GM12875 (cell line): ENCODE results near the gene CLDN10.
"Not testable (repeated sequence)": the region's sequence is repeated elsewhere in the genome, so short reads cannot be mapped to it uniquely, and the experiment has no call there.

ENCODE experiments used
- H3K4me3 ChIP-seq: one replicate; pipeline ENCODE4 v1.5.1; 2011; ENCODE audit warnings: low read depth, low read length, control low read depth
- TF ChIP-seq, protein P1 (sequence below): IDR thresholded peaks from 2 replicates; pipeline ENCODE4 v1.5.1; 2011; ENCODE audit warnings: low read depth, mild to moderate bottlenecking, control low read depth, inconsistent platforms, low read length, moderate library complexity, borderline replicate concordance; ENCODE audit not compliant: insufficient read depth

CLDN10 gene

DNA sequence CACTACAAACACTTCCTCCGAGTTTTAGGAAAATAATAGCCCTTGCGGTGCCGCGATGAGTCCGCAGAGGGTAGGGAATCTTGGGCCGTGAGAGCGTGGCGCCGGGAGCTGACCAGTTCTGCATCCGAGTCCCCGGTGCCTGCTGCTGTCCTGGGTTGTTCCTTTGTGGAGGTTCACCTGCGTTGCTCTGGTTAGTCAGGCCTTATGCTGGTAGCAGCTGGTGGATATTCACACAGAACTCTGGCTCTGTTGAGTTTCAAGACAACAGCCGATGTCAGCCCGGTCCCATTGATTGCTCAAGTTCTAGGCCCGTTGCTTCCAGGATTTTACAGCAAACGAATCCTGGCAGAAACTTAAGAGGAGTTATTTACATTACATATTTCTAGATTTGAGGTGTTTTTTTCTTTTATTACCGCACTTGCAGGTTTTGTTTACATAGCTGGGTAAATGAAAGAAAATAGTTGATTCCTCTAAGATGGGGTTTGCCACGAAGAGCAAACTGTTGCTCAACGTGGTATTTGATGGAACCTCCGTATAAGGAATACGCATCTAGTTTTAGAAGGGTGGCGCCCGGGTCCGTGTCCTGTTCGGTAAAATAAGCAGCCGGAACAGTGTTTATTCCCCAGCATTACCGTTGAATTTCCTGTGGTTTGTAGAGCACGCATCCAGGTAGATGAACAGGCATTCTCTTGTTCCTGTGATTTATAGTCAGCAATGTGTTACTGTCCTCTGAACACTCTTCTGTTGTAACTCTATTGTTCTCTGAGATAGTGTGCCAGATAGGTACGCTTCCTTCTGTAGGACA is 1.3 kb downstream of the CLDN10 start:
- TF ChIP-seq, protein P1, sequence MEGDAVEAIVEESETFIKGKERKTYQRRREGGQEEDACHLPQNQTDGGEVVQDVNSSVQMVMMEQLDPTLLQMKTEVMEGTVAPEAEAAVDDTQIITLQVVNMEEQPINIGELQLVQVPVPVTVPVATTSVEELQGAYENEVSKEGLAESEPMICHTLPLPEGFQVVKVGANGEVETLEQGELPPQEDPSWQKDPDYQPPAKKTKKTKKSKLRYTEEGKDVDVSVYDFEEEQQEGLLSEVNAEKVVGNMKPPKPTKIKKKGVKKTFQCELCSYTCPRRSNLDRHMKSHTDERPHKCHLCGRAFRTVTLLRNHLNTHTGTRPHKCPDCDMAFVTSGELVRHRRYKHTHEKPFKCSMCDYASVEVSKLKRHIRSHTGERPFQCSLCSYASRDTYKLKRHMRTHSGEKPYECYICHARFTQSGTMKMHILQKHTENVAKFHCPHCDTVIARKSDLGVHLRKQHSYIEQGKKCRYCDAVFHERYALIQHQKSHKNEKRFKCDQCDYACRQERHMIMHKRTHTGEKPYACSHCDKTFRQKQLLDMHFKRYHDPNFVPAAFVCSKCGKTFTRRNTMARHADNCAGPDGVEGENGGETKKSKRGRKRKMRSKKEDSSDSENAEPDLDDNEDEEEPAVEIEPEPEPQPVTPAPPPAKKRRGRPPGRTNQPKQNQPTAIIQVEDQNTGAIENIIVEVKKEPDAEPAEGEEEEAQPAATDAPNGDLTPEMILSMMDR, result no peak
- H3K4me3 ChIP-seq, result no peak overlapping the region

DNA sequence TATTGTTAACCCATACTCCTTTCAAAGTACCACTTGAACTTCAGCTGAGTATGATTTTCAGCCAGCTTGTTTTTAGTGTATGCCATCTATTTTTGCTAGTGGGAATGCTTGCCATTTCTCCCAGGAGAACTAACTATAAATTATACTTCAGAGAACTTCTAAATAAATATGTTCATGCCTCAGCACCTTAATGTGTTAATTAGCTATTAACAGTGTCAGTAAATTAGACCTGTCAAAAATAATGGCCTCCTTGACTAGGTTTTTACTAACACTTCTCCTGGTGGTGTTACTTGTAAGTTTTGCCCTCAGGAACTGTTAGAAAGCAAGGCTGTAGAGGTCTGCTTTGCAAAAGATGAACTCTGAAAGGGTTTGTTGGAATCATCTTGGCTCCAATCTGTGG is 4.5 kb downstream of the CLDN10 start:
- H3K4me3 ChIP-seq, result no peak overlapping the region
- TF ChIP-seq, protein P1, result no peak

DNA sequence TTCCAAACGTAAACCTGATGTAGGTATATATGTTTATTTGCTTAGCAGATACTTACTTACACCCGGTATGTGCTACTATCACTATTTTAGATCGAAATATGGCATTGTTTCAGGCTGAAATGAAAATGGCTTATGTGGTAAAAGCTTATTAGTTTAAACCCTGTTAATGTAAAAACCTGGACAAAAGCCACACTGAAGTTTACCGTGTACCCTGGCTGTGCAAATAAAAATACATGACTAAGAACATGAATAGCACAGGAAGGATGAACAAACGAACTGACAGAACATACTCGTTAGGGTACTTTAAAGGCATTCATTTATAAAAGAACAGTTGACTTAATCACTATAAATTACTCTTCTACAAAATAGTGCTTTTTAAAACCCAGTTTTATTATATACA is 6.6 kb downstream of the CLDN10 start:
- no peak overlapping the region for H3K4me3 ChIP-seq
- TF ChIP-seq, protein P1, result no peak

DNA sequence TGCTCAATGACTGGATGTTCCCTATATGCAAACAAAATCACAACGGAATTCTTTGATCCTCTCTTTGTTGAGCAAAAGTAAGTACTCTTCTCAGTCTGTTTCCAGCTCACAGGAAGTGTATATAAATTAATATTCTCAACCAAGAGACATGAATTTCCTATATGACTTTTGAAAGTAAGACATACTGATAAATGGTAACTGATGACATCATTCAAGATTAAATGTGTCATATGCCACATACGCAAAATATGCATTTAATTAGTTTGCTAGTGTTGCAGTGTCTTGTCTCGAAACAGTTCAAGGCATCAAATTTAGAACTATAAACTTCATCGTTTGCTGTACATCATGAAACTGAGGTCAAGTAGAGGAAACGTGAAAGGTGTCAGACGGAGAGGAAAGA is 7.9 kb downstream of the CLDN10 start:
- H3K4me3 ChIP-seq, result no peak overlapping the region
- TF ChIP-seq, protein P1, result no peak

DNA sequence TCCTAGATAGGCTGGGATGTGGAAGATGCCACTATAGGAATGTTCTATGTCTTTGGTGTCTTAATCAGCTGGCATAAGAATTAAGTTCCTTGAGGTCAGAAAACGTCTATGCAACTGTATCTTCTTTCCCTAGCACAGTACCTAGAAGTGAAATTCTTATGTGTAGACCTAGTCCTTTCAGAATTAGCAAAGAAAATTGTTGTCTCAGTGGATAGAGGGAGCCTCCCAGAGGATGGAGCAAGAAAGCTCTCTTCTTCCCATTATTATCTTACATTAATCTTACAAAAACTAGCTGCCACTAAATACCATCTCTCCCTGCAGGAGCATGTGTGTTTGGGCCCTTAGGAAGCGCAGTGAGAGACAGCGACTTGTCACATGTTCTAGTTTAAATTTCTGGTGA is 11.6 kb downstream of the CLDN10 start:
- TF ChIP-seq, protein P1, result no peak
- no peak overlapping the region for H3K4me3 ChIP-seq

DNA sequence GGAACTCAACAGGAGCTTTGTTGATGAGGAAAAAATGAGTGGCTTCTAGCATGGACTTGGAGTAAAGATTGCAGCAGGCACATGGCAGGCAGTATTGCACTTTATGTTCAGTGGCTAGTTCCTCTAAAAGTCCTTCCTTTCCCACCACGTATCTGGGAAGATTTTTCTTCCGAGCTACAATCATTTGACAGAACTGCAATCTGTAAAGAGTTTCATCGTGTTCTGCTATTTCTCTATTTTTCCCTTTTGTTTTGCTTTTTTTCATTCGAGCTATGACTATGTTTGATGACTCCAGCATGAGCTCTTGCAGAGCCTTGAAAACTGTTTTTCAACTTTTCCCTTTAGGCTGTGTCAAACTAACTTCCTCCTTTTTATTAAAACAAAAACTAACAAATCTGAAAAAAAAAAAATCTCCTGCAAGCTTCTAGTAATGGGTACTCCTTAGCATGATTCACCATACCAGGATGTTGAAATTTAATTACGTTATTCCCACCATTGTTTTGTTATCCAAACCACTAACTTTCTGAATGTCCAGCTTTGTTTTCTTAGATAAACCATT is 12.3 kb downstream of the CLDN10 start:
- H3K4me3 ChIP-seq, result no peak overlapping the region
- TF ChIP-seq, protein P1, result no peak

DNA sequence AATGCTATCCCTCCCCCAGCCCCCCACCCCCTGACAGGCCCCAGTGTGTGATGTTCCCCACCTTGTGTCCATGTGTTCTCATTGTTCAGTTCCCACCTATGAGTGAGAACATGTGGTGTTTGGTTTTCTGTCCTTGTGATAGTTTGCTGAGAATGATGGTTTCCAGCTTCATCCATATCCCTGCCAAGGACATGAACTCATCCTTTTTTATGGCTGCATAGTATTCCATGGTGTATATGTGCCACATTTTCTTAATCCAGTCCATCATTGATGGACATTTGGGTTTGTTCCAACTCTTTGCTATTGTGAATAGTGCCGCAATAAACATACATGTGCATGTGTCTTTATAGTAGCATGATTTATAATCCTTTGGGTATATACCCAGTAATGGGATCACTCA is 13.2 kb downstream of the CLDN10 start:
- not testable (repeated sequence) for H3K4me3 ChIP-seq
